Esophagus muscularis mucosa (tissue), 4 donors: ENCODE data around the gene VSTM2B. TPM values are rescaled to one million over a fixed set of nuclear protein-coding genes. Genes with fewer than 3 reads are reported as not detected.

Source experiments
- DNase-seq: peaks from one replicate; pipeline ENCODE4 v3.0.0-alpha.2; 2017; ENCODE audit errors: extremely low spot score
- H3K27ac ChIP-seq, 4 donors: fragments of 200-600 bp; sonication (generic); replicated peaks in 1 of 4; 1 replicate in 3 of 4; 2 replicates in 1 of 4; pipeline ENCODE4 v1.5.1; 2016 to 2019; ENCODE audit warnings: mild to moderate bottlenecking in 1 of 4
- H3K27me3 ChIP-seq, 4 donors: fragments of 200-600 bp; sonication (generic); one replicate each; pipeline versions ENCODE4 v1.5.1 to v1.6.0; 2016 to 2019
- H3K36me3 ChIP-seq, 4 donors: fragments of 200-600 bp; sonication (generic); one replicate each; pipeline ENCODE4 v1.5.1; 2016 to 2019
- H3K4me1 ChIP-seq, 4 donors: fragments of 200-600 bp; sonication (generic); one replicate each; pipeline ENCODE4 v1.5.1; 2016 to 2019
- H3K4me3 ChIP-seq, 4 donors: fragments of 200-600 bp; sonication (generic); 1 replicate in 2 of 4; 2 replicates in 2 of 4; pipeline ENCODE4 v1.5.1; 2016 to 2019; ENCODE audit warnings: mild to moderate bottlenecking in 4 of 4, moderate library complexity in 1 of 4
- H3K9me3 ChIP-seq, 4 donors: fragments of 200-600 bp; sonication (generic); 1 replicate in 3 of 4; 2 replicates in 1 of 4; pipeline ENCODE4 v1.5.1; 2016 to 2019
- EP300 ChIP-seq: sonication (generic); formaldehyde crosslinking; IDR thresholded peaks from one replicate; pipeline ENCODE4 v1.6.1; 2017; ENCODE audit warnings: antibody characterized with exemption
- POLR2A ChIP-seq: fragments of 450-650 bp; IDR thresholded peaks from one replicate; pipeline ENCODE4 v1.6.1; 2017; ENCODE audit warnings: antibody characterized with exemption, moderate library complexity, mild to moderate bottlenecking, low read depth
- POLR2AphosphoS5 ChIP-seq, 2 donors: sonication (generic); formaldehyde crosslinking; IDR thresholded peaks; one replicate each; pipeline ENCODE4 v1.6.1; 2017; ENCODE audit warnings: antibody characterized with exemption in 2 of 2
- WGBS: methylation state at CpG from one replicate; pipeline ENCODE4 v1.1.5; 2018; 5-methylcytosine and 5-hydroxymethylcytosine counted together
- intact Hi-C: fragments of 100-400 bp; cut with DNase I; formaldehyde crosslinking; loops from one replicate; pipeline ENCODE4 v1.15.1; 2023
- total RNA-seq, 4 donors: library from RNA; depleted of rRNA; stranded (reverse); fragments of >200 nt; gene quantifications; one replicate each; pipeline versions ENCODE4 v1.1.0 to v1.2.1, GENCODE V29; 2016
- TF ChIP-seq, protein P1 (sequence below), 3 experiments: fragments of 200-600 bp in 2 of 3; fragments of 450-650 bp in 1 of 3; sonication (generic) in 2 of 3; IDR thresholded peaks; one replicate each; pipeline ENCODE4 v1.5.1; 2017 to 2019; ENCODE audit warnings: antibody characterized with exemption in 3 of 3, mild to moderate bottlenecking in 2 of 3, moderate library complexity in 1 of 3

Gene VSTM2B
- total RNA-seq, 4 donors from 2014 or later = 0.23 to 0.33 TPM; not detected in 2

DNA sequence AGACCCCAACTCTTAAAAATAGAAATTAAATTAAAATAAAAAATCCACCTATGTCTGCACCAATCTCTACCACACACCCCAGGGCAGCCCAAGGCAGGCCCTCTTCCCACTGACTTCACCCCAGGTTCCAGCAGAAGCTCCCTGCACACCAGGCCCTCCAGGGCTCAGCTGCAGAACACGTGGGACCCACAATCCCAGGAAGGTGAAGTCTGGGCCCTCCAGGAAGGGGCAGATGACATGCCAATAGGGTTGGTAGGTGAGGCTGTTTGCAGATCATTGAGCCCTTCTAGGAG, 19.2 kb upstream of the VSTM2B start:
- Histone ChIP-seq H3K4me1 (no peaks in the 10 kb centered on the region), H3K27ac (no peak overlapping the region), H3K27me3 (peaks cover 0 to 61% (median 0%) of the 10 kb centered on the region in 4 donors), H3K36me3 (no peaks in the 10 kb centered on the region), H3K4me3 (no peak overlapping the region), H3K9me3 (no peaks in the 10 kb centered on the region)
- TF ChIP-seq POLR2A (no peak), POLR2AphosphoS5 (IDR thresholded peaks at IDR 0.05) (no peak), EP300 (no peak)
- TF ChIP-seq, protein P1, sequence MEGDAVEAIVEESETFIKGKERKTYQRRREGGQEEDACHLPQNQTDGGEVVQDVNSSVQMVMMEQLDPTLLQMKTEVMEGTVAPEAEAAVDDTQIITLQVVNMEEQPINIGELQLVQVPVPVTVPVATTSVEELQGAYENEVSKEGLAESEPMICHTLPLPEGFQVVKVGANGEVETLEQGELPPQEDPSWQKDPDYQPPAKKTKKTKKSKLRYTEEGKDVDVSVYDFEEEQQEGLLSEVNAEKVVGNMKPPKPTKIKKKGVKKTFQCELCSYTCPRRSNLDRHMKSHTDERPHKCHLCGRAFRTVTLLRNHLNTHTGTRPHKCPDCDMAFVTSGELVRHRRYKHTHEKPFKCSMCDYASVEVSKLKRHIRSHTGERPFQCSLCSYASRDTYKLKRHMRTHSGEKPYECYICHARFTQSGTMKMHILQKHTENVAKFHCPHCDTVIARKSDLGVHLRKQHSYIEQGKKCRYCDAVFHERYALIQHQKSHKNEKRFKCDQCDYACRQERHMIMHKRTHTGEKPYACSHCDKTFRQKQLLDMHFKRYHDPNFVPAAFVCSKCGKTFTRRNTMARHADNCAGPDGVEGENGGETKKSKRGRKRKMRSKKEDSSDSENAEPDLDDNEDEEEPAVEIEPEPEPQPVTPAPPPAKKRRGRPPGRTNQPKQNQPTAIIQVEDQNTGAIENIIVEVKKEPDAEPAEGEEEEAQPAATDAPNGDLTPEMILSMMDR (IDR thresholded peaks at IDR 0.05) = no peak
- intact Hi-C loops = no loop called here
- WGBS = 63% methylated on average over 1 of the region's 1 CpG
- no peak for DNase-seq

DNA sequence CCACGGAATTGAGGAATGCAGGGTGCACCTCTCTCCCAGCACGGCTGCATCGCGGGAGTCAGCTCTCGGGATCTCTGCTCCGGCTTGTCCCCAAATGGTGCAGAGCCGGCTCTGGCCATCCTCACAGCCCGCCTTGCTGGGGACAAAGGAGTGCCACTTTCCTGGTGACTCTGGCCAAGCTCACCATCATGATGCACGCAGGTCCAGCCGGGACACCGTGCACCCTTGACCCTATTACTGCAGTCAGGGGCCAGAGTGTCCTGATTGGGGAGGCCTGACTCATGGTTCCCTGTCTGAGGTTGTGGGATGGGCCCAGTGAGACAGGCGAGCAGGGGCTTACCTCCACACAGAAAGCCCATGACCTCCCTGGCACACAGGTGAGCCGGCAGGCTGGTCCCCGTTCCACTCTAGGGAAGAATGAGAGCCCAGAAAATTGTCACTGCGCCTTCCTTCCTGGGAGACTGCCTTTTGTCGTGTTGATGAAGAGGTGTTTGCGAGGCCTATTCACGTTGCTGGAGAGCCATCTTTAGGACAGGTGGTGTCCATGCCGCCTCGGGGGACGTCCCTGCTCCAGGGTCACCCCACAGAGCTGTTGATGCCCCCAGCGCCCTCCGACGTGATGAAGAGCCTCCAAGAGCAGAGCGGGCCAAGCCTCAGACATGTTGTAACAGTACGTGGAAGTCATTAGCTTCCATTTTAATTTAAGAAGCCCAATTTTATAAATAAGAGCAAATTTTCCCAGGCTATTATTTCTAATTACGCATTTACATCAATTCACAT, 18.5 kb upstream of the VSTM2B start:
- H3K9me3 ChIP-seq = no peaks in the 10 kb centered on the region
- H3K27ac ChIP-seq = no peak overlapping the region
- TF ChIP-seq POLR2A (no peak), POLR2AphosphoS5 (IDR thresholded peaks at IDR 0.05) (no peak), EP300 (no peak)
- TF ChIP-seq, protein P1 (IDR thresholded peaks at IDR 0.05) = no peak
- H3K36me3 ChIP-seq = no peaks in the 10 kb centered on the region
- no peak for DNase-seq
- peaks cover 0 to 60% (median 0%) of the 10 kb centered on the region in 4 donors for H3K27me3 ChIP-seq
- 82% methylated on average over 22 of the region's 27 CpGs for WGBS
- H3K4me1 ChIP-seq = no peaks in the 10 kb centered on the region
- intact Hi-C loops = no loop called here
- H3K4me3 ChIP-seq = no peak overlapping the region

DNA sequence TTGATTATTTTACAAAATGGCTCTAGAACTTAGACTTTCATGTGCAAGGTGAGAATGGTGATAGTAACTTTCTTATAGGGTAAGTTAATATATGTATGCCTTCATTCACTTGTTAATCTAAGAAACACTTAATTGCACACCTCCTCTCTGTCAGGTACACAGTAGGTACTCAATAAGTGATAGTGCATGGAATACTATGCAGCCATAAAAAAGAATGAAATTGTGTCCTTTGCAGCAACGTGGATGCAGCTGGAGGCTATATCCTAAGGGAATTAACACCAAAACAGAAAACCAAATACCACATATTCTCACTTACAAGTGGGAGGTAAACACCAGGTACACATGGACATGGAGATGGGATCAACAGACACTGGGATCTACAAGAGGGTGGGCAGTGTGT, 17.6 kb upstream of the VSTM2B start:
- no peak for DNase-seq
- Histone ChIP-seq H3K27me3 (peaks cover 0 to 58% (median 0%) of the 10 kb centered on the region in 4 donors), H3K4me3 (no peak overlapping the region), H3K4me1 (no peaks in the 10 kb centered on the region), H3K27ac (no peak overlapping the region), H3K9me3 (no peaks in the 10 kb centered on the region), H3K36me3 (no peaks in the 10 kb centered on the region)
- TF ChIP-seq EP300 (no peak), POLR2A (no peak), POLR2AphosphoS5 (IDR thresholded peaks at IDR 0.05) (no peak)
- TF ChIP-seq, protein P1 (IDR thresholded peaks at IDR 0.05) = no peak
- 67% methylated on average over 1 of the region's 1 CpG for WGBS
- intact Hi-C loops = no loop called here

DNA sequence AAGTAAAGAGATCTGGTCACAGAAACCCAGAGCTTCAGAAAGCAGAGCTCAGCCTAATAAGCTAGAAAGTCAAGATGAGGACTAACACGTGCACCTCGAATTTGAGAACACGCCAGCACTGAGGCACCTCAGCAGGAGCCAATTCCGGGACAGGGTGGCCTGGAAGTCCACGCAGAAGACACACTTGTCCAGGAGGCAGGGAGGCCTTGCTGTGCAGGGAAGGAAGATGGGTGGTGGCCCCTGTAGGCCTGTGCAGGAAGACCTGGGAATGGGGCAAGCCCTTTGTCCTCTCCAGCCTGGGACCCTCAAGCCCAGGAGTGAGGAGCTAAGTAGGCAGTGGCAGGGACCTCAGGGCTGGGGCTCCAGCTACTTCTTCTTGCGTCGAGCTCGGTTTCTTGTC, 16.3 kb upstream of the VSTM2B start:
- peaks cover 0 to 56% (median 0%) of the 10 kb centered on the region in 4 donors for H3K27me3 ChIP-seq
- intact Hi-C loops = no loop called here
- DNase-seq = no peak
- no peak overlapping the region for H3K4me3 ChIP-seq
- no peaks in the 10 kb centered on the region for H3K36me3 ChIP-seq
- no peaks in the 10 kb centered on the region for H3K9me3 ChIP-seq
- no peak for TF ChIP-seq POLR2AphosphoS5 (IDR thresholded peaks at IDR 0.05)
- TF ChIP-seq POLR2A = no peak
- TF ChIP-seq, protein P1 (IDR thresholded peaks at IDR 0.05) = no peak
- TF ChIP-seq EP300 = no peak
- H3K4me1 ChIP-seq = no peaks in the 10 kb centered on the region
- 79% methylated on average over 8 of the region's 8 CpGs for whole genome bisulfite sequencing
- H3K27ac ChIP-seq = no peak overlapping the region
